Pulmonary artery endothelial cell (primary cell): Measurements from ENCODE around the gene PARL. TPM values are rescaled to one million over a fixed set of nuclear protein-coding genes. Genes with fewer than 3 reads are reported as not detected.

Experiments used
- DNase-seq: peaks from one replicate; pipeline ENCODE4 v3.0.0-alpha.2; 2011; ENCODE audit warnings: low read depth, low spot score
- total RNA-seq: library from RNA; depleted of rRNA; stranded (reverse); fragments of >200 nt; gene quantifications from 2 replicates; pipeline ENCODE4 v1.2.3, GENCODE V29; 2014

PARL gene
- total RNA-seq, 1 donor from 2014 or later, result 53.7 TPM

DNA sequence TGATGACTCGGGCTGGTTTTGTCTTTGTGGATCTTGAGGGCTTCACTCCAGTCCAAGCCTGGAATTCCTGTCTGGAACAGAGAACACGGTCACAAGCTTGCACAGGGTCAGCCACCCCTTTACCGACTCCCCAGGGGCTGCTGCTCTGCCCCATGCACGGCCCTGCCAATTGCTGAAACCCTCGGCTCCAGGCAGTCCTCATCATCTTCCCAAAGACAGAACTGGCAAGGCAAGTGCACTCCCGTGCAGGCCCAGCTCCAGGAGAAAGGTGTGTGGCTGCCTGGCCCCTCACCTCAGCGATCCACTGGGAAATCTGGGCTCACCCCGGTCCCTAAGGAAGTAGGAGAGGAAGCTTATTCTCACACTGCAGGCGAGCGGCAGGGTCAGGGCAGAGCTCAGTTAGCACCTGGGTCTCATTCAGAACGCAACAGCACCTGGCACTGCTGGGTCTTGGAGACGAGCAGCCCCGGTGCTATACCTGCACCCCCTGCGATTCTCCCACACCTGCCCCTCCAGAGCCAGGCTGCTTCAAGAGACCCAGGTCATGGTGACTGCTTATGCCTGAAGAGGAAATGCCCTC, 66.5 kb downstream of the PARL start:
- no peak for DNase-seq

DNA sequence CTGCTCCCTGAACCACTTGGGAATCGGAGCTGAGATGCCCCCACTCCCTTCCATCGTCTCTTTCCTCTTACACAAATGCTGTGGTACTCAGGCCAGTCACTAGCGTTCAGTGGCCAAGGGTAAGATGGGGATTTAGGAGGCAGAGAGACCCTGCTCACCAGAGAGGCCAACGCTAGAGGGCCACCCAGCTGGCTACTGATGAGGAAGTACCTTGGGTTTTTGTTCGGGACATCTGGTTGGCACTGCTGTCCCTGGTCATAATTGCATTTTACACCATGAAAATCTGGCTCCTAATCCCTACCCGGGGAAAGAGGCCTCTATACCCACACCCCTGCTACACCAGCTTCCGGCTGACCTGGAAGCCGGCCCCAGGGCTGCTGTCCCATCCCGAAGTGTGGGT, 67.0 kb downstream of the PARL start:
- no peak for DNase-seq

DNA sequence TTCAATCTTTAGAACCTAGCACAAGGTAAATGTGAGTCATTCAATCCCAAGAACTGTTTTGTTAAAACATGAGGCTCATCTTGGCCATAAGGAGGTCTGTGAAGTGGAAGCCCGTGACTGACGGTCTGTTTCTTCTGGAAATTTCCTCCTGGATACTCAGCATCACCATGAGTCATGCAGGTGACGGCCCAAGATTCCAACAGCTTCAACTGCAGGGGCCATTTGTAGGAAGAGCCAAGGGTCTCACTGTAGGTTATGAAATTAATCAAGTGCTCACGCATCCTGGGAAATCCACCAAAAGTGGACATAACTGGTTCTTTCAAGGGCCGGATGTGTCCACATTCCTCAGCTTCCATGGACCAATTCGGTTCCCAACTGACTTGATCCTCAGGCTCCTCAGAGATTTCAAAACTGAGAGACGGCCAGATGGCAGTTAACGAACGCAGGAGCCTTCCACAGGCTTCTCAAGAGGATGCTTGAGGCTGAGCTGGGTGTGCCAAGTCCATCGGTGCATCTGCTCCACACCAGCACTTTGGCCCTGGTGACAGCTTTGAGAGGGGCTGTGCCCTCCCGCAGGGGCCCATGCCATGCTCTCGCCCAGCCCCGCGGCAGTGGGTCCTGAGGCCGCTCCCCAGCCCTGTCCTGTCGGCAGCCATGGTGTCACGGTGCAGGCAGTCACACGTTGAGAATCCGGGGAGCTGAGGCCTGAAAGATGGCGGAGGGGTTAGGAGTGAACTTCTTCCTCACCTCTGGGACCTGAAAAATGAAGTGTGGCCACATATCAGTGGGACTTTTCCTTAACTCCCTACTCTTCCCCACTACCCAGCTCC, 67.8 kb downstream of the PARL start:
- DNase-seq, result no peak

DNA sequence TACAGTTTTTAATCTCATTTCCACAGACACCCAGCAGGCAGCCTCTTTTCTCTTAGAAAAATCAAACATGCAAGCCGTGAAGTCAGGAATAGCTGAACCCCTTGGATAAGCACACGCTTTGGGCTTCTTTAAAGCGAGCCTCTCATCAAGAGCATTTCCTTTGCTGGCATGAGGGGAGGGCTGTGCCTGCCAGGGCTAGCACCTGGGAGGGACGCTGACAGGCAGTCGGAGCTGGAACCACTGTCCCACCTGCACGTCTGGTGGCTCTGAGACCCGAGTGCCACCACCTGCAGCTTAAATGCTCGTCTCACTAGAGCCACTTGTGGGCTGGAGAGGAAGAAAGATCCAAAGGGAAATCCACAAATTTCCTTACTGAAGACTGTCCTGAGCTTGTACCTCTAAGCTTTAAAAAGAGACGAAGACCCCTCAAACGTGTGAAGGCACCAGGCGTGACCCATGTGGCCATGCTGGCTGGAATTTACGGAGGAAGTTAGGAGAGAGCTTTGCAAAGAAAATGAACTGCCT, 68.7 kb downstream of the PARL start:
- no peak for DNase-seq

DNA sequence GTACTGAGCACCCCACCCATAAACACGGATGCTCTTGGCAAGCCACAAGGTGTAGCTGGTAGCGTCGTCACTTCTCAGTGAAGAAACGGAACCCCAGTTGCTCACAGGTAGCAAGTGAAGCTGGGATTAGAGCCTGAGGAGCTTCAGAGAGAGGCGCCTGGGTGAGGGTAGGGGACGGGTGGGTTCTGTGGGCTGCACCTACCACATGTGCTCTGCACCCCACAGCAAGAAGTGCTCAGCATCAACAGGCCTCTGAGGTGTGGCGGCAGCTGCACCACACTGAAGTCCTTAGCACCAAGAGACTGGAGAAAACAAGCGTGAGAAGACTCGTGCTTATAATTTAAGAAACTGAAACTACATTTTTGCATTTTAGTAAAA, 69.1 kb downstream of the PARL start:
- no peak for DNase-seq

DNA sequence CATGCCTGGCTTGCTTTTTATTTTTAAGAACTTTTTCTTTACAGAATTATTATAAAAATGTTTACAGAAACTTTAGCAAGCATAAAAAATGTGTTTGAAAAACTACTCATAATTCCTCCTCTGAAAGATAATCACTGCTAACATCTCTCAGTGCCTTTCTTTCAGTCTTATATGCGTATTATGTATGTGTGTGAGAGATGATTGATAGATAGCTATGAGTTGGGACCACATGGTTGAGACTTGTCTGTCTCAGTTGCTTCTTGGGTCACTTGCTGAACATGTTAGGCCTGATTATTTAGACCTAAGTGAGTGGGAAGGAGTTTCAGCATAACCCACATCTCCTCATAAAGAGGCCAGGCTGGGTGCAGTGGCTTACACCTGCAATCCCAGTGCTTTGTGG, 70.4 kb downstream of the PARL start:
- no peak for DNase-seq

DNA sequence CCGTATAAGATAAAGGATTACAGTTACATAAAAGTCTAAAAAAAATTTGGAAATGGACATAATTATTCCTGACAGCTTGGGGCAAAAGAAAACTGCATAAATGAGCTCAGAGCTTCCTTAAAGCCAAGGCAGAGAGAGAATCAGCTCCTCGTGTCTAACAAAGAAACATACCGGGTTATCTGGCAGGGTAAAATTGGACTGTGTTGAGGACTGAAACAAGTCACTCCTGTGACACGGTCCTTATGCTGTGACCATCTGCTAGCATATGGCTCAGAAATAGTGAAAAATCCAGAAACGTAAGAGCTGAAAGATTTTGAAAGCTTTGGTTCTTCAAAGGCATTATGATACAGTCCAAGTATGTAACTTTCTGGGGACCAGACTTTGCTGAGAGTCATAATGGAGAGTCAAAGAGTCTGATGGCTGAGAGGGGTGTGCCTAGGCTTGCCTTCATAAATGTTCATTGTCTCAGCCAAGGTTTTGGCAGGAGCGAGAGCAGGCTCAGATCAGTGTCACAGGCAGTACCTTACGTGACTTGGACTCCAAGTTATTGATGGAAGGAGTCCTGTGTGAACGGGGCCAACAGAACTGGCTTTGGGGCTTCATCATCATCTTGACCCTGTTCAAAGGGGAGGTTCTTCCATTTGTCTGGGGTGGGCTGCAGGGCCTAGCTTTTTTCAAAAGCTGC, 71.8 kb downstream of the PARL start:
- DNase-seq, result no peak

DNA sequence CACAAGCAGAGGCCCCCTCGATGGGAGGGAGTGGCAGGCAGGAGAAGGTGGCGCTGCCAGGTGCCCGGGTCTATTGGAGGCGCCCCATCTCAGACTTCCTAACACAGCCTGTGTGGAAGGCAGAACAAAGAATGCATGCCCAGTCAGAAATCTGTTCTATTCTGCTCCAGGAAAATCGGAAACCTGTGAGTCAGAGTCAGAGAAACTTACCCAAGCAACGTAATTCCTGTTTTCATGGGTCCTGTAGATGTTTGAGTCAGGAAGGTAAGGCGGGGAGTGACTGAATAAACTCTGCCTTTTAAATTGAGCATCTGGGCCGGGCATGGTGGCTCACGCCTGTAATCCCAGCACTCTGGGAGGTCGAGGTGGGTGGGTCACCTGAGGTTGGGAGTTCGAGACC, 73.0 kb downstream of the PARL start:
- DNase-seq, result no peak

DNA sequence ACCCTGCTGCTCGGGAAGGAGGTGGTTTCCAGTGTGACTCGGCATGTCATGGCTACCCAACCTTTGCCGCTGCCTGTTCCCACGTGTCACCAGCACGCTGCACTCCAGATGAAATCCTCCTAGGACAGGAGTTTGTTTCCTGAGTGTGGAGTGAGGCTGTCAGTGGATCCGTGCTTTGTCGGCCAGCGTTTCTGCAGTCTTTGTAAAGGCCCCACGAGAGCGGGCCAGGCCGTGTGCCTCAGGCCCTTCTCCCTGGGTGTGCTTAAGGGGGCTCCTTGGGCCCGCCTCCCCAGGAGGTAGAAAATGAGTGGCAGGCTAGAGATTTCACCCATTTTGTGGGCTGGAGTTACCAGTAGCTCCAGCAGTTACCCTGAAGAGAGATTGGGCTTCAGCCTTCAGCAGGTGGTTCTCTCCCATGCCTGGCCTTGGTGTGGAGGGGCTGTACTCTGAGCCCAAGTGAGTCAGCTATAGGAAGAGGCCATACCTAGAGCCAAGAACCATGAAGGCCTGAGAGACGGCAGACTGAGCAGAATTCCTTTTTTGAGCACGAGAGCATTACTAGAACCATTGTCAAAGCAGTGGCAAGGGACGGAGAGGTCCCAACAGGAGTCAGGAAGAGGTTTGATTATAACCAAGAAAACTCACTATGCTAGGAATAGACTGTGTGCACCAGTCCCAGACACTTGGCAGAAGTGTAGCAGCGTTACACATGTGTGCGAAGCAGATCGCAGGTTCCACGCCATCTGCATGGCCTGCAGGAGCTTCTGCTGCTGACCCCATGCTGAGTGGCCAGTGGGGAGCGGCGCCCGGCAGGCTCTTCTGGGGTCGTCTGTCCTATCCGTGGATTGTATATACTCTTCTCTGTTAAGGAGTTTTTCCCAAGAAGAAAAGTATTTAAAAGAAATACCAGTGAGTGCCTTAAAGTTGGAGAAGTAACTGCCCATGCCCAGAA, 73.8 kb downstream of the PARL start:
- no peak for DNase-seq

DNA sequence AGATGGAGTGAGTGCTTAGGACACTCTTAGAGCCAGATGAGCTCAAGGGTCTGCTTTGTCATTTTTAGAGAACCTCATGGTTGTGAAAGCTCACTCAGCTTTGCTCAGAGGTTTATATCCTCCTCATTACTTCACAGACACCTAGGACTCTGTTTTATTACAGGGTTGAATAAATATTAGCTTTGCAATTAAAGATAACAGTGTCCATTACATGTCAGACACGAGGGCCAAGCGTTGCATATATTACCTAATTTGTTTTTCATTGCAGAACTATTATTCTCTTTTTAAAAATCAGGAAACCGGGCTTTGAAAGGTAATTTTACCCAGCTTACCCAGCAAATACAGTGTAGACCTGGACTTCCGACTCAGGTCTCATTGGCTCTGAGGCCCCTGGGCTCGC, 75.4 kb downstream of the PARL start:
- no peak for DNase-seq

DNA sequence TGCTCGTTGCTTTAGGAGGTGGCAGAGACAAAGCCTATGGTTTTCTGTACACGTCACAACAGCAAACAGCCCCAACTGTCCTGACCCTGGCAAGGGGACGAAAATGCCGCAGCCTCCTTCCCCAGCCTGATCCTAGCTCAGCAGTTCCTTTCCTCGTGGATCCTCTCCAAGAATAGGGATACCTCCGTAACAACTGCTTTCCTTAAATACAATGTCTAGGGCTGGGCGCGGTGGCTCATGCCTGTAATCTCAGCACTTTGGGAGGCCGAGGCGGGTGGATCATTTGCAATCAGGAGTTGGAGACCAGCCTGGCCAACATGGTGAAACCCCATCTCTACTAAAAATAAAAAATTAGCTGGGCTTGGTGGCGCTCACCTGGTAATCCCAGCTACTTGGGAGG, 76.3 kb downstream of the PARL start:
- no peak for DNase-seq

DNA sequence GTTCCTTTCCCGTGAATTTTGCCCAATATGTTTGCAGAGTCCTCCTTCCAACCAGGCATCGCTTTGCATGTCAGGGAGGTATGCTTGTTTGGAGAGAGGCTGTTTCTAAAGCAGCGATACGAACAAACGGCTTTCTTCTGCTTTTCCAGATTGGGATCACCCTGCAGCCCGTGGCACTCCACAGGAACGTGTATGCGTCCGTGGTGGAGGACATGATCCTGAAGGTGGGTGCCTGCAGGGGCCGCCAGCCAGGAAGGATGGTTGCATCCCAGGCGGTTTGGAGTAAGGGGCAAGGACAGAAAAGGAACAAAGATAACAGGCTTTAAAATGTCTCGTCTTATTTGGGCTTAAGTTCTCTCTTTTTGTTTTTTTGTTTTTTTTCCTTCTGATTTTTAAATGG, 76.8 kb downstream of the PARL start:
- DNase-seq, result no peak

DNA sequence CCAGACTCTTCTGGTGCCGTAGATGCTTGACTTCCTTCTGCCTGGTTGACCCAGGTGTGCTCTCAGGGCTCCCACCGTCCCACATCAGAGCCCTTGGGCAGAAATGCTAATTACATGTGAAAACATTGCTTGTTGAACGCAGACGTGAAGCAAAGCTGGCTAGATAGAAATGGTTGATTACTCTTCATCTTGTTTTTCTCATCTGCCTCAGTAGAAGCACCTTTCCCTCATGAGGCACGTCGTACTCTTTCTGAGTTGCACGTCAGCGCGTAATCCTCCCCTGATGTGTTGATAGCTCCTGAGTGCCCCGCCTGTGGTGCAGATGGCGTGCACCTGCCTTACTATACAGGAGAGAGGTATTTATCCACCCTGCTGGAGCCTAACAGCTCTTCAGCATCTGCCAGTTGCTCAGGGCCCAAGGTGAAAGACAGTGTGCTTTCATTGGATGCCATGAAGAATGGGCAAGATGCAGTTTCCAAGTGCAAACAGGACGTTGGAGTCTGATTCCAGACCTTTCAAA, 77.4 kb downstream of the PARL start:
- no peak for DNase-seq

DNA sequence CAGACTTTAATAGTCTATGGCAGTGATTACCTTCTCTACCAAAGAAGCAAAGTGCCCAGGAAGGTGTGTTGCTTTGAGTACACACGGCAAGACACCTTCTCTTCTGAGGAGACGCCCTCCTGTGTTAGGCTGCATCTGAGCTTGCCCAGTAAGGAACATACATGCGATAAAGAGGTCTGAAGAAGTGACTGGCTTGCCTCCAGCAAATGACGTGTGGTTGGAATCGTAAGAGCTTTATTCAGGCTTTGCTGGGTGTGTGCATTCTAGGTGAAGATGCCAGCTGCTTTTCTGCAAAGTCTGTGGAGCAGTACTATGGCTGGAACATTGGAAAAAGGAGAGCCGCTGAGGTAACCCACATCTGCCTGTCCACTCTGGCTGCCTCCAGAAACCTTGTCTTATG, 81.7 kb downstream of the PARL start:
- no peak for DNase-seq

DNA sequence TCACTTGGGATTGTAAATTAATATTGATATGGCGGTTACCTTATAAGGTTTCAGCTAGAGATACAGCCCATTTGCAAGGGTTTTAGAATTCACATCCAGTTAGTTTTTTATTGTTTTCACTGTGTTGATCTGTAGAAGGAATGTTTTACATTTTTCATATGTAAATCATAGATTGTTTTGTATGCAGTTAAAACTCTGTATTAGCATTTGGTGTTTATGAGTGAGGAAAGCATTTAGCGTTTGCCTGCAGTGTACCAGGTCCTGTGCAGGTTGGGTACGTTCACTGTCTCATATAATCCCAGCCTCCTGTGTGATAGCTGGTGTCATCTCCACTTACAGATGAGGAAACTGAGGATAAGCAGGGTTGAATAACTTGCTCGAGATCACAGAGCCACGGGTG, 83.1 kb downstream of the PARL start:
- DNase-seq, result no peak

DNA sequence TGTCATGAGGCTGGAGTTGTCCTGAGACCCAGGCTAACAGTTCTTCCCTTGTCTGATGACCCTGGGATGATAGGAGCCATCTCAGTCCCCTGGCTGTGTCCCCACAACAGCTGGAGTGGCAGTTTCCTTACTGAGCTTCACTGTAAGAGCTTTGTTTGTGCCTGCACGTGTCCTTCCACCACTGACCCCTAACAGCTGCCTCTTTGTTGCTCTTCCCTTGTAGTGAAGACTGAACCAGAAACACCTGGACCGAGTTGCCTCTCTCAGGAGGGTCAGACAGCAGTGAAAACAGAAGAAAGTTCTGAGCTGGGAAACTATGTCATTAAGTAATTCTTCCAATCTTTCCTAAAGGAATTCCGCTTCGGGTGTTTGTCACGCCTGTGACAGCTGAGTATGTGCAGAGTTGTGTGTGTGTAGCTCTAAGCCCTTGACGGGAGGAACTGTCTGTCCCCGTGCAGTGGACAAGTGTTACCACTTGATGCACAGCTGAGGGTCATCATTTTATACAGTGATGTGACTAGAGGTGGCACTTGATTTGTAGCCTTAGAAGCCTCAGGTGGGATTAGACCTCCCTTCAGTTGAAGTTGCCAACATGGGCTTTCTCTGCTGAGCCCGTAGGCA, 84.3 kb downstream of the PARL start:
- DNase-seq, result no peak

DNA sequence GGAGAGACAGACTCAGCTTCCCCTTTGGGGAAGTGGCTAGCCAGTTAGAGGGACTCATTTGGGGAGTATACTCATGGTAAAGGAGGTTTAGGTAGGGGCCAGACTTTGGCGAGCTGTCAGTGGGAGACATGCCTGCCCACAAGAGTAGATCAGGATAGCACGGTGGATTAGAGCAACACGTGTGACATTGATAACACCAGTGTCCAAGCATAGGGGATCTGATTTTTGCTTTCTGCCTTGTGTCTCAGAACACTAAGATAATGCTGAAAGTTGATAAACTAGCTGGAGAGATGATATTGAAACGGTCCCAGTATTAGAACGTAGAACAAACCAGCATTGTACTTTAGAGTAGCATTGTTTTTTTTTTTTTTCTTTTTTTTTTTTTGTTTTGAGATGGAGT, 85.2 kb downstream of the PARL start:
- DNase-seq, result no peak

DNA sequence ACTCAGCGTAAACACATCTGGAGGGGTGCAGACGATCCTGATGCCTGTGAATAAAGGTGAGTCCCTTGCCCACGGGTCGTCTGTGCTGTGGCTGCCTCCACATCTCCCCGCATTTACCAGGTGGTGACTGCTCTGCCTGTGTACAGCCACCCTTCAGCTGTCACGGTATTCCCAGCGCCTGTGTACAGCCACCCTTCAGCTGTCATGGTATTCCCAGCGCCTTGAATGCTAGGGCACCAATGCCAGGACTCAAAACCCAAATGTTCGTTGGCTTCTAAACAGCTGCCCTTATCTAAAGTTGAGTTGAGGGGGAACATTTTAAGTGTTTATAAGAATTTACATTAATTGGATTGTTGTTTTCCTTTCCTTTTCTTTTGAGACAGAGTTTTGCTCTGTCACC, 86.7 kb downstream of the PARL start:
- DNase-seq, result no peak

DNA sequence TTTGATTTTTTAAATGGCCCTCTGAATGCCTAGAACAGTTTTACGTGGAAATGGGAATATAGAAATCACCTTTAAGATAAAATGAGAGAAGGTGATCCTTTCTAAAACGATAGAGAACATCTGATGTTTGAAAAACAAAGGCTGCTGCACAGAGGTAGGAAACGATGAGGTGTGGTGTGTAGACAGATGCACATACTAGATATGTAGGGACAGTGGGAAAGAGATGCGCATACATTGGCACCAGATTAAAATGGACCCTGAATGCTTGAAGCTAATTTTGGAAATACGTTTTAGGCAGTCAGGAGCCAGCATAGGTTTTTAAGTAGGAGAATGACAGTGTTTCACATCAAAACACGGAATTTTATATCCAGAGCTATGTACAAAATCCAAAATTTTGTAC, 88.3 kb downstream of the PARL start:
- no peak for DNase-seq

DNA sequence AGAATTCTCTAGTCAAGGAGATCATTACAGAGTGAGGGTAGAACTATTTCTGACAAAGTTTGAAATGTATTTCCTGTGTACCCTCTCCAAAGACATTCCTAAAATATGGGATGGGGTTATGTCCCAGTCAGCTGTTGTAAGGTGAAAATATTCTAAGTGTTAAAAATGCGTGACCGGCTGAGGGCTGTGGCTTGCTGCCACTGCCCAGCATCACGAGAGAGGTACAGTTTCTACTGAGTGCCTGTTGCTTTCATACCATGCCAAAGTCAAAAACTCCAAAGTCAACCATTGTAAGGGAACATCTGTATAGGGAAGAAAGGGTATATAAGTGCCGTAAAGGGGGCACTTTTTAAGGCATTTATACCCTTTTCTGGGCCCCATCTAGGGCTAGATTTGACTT, 90.2 kb downstream of the PARL start:
- no peak for DNase-seq

DNA sequence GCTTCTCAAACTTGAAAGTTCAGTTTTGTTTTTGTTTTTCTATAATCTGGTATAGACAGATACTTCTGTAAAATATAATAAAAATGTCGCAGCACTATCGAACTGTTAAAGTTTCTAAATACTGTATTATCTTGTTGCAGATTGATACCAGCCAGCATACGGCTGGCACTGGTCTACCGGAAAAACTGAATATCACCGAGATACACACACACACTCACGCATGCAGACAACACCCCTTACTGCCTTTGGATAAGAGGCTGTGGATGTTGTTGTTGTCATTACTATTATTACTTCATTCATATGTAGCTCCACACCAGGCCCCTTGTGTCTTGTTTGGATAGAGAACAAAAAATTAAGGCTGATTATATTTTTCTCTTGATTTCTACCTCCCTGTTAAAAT, 91.7 kb downstream of the PARL start:
- DNase-seq, result no peak
